Fibroblast of villous mesenchyme (primary cell): ENCODE results near the gene OBSL1. TPM values are rescaled to one million over a fixed set of nuclear protein-coding genes. Genes with fewer than 3 reads are reported as not detected.
A peak's percentile ranks its signal among the peaks of the same experiment; 100 is the strongest.

Experiments
- DNase-seq: peaks from one replicate; pipeline ENCODE4 v3.0.0-alpha.2; 2010; ENCODE audit warnings: low read depth
- H3K4me3 ChIP-seq: 2 replicates; pipeline ENCODE4 v1.5.1; 2011; ENCODE audit warnings: low read depth, mild to moderate bottlenecking, low read length
- CTCF ChIP-seq: IDR thresholded peaks from 2 replicates; pipeline ENCODE4 v1.5.1; 2012; ENCODE audit warnings: low read depth, mild to moderate bottlenecking, low read length; ENCODE audit not compliant: insufficient read depth
- total RNA-seq: library from RNA; depleted of rRNA; stranded (reverse); fragments of >200 nt; gene quantifications from 2 replicates; pipeline ENCODE4 v1.2.3, GENCODE V29; 2012

Gene OBSL1
- total RNA-seq: 67.0 and 86.8 TPM in 2 replicates

- peak within 1 kb of the TSS; percentile 69 for H3K4me3 ChIP-seq
- peak; percentile 85 for DNase-seq
- no peak for TF ChIP-seq CTCF
These were observed at the start of gene OBSL1 for GRCh38 chr2:219571311-219572236. Gene OBSL1, minus strand, starts transcription at chr2:219571539. Its CDS starts 307 bp downstream, at chr2:219571232.

- no peak for TF ChIP-seq CTCF
- DNase-seq: no peak
- H3K4me3 ChIP-seq: no peak overlapping the region
These were observed 49.2 kb upstream of the OBSL1 start for GRCh38 chr2:219620546-219620945.

DNA sequence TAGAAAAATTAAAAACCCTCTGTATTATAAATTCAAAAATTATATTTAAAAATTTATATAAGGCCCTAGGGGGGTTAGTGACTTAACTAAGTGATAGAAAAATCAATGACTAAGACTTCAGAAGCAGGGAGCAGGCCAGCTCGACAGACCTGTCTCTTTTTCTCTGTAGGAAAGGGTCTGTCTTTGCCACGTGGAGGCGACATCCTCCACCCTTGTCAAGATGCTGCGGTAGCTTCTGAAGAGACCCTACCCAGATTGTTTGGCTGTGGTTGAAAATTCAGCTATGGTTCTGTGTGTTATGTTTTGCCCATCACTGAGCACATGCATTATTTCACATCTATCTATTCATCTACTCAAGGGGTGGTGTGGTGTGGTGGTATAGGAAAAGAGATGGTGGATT lies 47.9 kb upstream of the OBSL1 start:
- TF ChIP-seq CTCF: peak; percentile 22
- DNase-seq: peak; percentile 13
- no peak overlapping the region for H3K4me3 ChIP-seq

- DNase-seq: no peak
- TF ChIP-seq CTCF: no peak
These were observed 47.4 kb upstream of the OBSL1 start for GRCh38 chr2:219618733-219619122.

DNA sequence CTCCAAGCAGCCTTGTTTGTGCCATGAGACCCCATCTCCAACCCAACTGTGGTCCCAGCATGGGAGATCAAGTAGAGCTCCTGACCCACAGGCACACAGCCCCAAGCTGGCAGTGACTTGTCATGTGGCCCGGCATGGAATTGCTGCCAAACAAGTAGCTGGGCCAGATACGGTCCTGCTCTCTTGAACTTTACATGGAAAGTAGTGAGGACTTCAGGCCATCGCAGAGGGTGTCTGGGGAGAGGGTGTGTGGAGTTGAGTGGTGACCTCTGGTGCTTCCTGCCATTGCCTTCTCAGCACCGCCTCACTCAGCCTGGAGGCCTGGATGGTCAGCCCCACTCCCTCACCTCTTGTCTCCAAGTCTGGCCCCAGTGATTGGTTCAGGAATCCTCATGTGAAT lies 45.2 kb upstream of the OBSL1 start:
- TF ChIP-seq CTCF: no peak
- DNase-seq: no peak
- H3K4me3 ChIP-seq: no peak overlapping the region

More at GRCh38 chr2:219618733-219619122, 47.4 kb upstream of the OBSL1 start:
- H3K4me3 ChIP-seq: no peak overlapping the region

GRCh38 chr2:219615894-219616293 lies 44.6 kb upstream of the OBSL1 start:
- TF ChIP-seq CTCF: no peak
- no peak for DNase-seq

More at GRCh38 chr2:219615894-219616293, 44.6 kb upstream of the OBSL1 start:
- no peak overlapping the region for H3K4me3 ChIP-seq
